ENCODE data around the gene LRRC40.

DNA sequence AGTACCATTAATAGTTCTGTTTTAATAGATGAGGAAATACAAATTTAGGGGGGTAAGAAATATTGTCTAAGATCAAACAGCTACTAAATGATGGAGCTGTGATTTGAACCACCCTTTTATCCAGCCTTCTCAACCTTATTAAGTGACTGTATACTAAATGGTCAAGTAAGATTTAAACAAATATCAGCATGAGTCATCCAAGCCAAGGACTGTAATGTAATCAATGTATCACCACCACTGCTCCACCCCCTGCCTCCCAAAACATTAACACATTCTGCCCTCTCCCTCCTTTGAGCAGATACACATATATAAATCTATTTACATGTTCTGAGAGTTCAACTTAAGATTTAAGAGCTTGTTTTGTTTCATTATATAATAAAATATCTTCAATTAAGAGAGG is 58.9 kb downstream of the LRRC40 start:
- TF ChIP-seq EZH2 (IDR thresholded peaks at IDR 0.05; ENCODE audit: insufficient read depth, poor library complexity, severe bottlenecking), result no peak
- TF ChIP-seq EZH2phosphoT487 (IDR thresholded peaks at IDR 0.05; ENCODE audit: insufficient read depth, low read depth), result no peak
